Measurements from ENCODE around the gene BID. TPM values are rescaled to one million over a fixed set of nuclear protein-coding genes. Genes with fewer than 3 reads are reported as not detected.

The BID gene
- total RNA-seq, 1 donor from 2014 or later = 30.9 TPM

- ATAC-seq (no peak), DNase-seq (ENCODE audit: low spot score) (no peak)
These were observed 10.5 kb upstream of the BID start for GRCh38 chr22:17784776-17785175.

GRCh38 chr22:17783773-17784480, 9.7 kb upstream of the BID start:
- no peak for ATAC-seq

GRCh38 chr22:17783312-17783711, 9.0 kb upstream of the BID start:
- no peak for ATAC-seq
- DNase-seq (ENCODE audit: low spot score) = no peak

More at GRCh38 chr22:17783773-17784480, 9.7 kb upstream of the BID start:
- no peak for DNase-seq (ENCODE audit: low spot score)

GRCh38 chr22:17782621-17783020, 8.4 kb upstream of the BID start:
- no peak for DNase-seq (ENCODE audit: low spot score)

GRCh38 chr22:17782158-17782557, 7.9 kb upstream of the BID start:
- DNase-seq (ENCODE audit: low spot score) (no peak), ATAC-seq (no peak)

More at GRCh38 chr22:17782621-17783020, 8.4 kb upstream of the BID start:
- ATAC-seq = no peak

- ATAC-seq = no peak
- DNase-seq (ENCODE audit: low spot score) = no peak
These were observed 7.2 kb upstream of the BID start for GRCh38 chr22:17781319-17782031.

- DNase-seq (ENCODE audit: low spot score) = no peak
- no peak for ATAC-seq
These were observed 6.6 kb upstream of the BID start for GRCh38 chr22:17780741-17781318.

GRCh38 chr22:17780116-17780740, 6.0 kb upstream of the BID start:
- ATAC-seq = no peak

GRCh38 chr22:17779286-17780115, 5.2 kb upstream of the BID start:
- no peak for ATAC-seq
- DNase-seq (ENCODE audit: low spot score) = no peak

More at GRCh38 chr22:17780116-17780740, 6.0 kb upstream of the BID start:
- no peak for DNase-seq (ENCODE audit: low spot score)

- no peak for ATAC-seq
- no peak for DNase-seq (ENCODE audit: low spot score)
These were observed 4.2 kb upstream of the BID start for GRCh38 chr22:17778412-17778976.

- ATAC-seq = peak; percentile 14
- no peak for DNase-seq (ENCODE audit: low spot score)
These were observed 3.4 kb upstream of the BID start for GRCh38 chr22:17777717-17778044.

- DNase-seq (ENCODE audit: low spot score) = peak; percentile 65
- ATAC-seq = peak; percentile 58
These were observed 2.9 kb upstream of the BID start for GRCh38 chr22:17777005-17777716.

GRCh38 chr22:17775781-17776465, 1.7 kb upstream of the BID start:
- ATAC-seq (no peak), DNase-seq (ENCODE audit: low spot score) (no peak)

- DNase-seq (ENCODE audit: low spot score) (no peak), ATAC-seq (no peak)
These were observed 837 bp upstream of the BID start for GRCh38 chr22:17774926-17775685.

- DNase-seq (ENCODE audit: low spot score) (peak; percentile 70), ATAC-seq (peak; percentile 34)
These were observed 563 bp downstream of the BID start for GRCh38 chr22:17773606-17774205.

- ATAC-seq (no peak), DNase-seq (ENCODE audit: low spot score) (no peak)
These were observed 1.2 kb downstream of the BID start for GRCh38 chr22:17772958-17773605.

GRCh38 chr22:17772249-17772957, 1.9 kb downstream of the BID start:
- no peak for ATAC-seq
- no peak for DNase-seq (ENCODE audit: low spot score)

All from left lobe of liver (tissue), 2 donors.